NCI-H1930 (cell line): ENCODE measurements around the gene ZNF813.
"Not testable (repeated sequence)": the region's sequence is repeated elsewhere in the genome, so short reads cannot be mapped to it uniquely, and the experiment has no call there.

ENCODE experiments used
- DNase-seq, 2 experiments: peaks; one replicate each; lab custom pipeline; 2025; lab: John Stamatoyannopoulos, UW

ZNF813 gene

GRCh38 chr19:53467485-53468262 is at the start of gene ZNF813:
Gene ZNF813, plus strand, starts transcription at chr19:53467733. Its CDS starts 16,090 bp downstream, at chr19:53483823.
- peak; percentile 82 to 86 for DNase-seq

- DNase-seq = not testable (repeated sequence)
Observed at GRCh38 chr19:53420520-53421315, 46.8 kb upstream of the ZNF813 start.

GRCh38 chr19:53422551-53422950 is 45.0 kb upstream of the ZNF813 start:
- DNase-seq = no peak

- DNase-seq = not testable (repeated sequence)
Observed at GRCh38 chr19:53423074-53423473, 44.5 kb upstream of the ZNF813 start.

GRCh38 chr19:53423680-53424079 is 43.9 kb upstream of the ZNF813 start:
- not testable (repeated sequence) for DNase-seq

- peak; percentile 62 for DNase-seq
Observed at GRCh38 chr19:53424968-53425597, 42.5 kb upstream of the ZNF813 start.

- peak; percentile 91 to 93 for DNase-seq
Observed at GRCh38 chr19:53431399-53432087, 36.0 kb upstream of the ZNF813 start, which contains the start of gene ZNF761. Gene ZNF761, plus strand, starts transcription at chr19:53431984. Its CDS starts 15,285 bp downstream, at chr19:53447269.

- no peak for DNase-seq
Observed at GRCh38 chr19:53432088-53432661, 35.4 kb upstream of the ZNF813 start.

GRCh38 chr19:53443809-53444208 is 23.7 kb upstream of the ZNF813 start:
- not testable (repeated sequence) for DNase-seq

- not testable (repeated sequence) for DNase-seq
Observed at GRCh38 chr19:53447196-53447595, 20.3 kb upstream of the ZNF813 start.

GRCh38 chr19:53455828-53456227 is 11.7 kb upstream of the ZNF813 start:
- DNase-seq = no peak

- DNase-seq = not testable (repeated sequence)
Observed at GRCh38 chr19:53460131-53460721, 7.3 kb upstream of the ZNF813 start.

- DNase-seq = no peak
Observed at GRCh38 chr19:53461866-53462265, 5.7 kb upstream of the ZNF813 start.

- no peak for DNase-seq
Observed at GRCh38 chr19:53462861-53463260, 4.7 kb upstream of the ZNF813 start.

- no peak for DNase-seq
Observed at GRCh38 chr19:53463263-53463662, 4.3 kb upstream of the ZNF813 start.

- peak in 1 of 2 experiments; percentile 52 for DNase-seq
Observed at GRCh38 chr19:53466726-53467484, 628 bp upstream of the ZNF813 start.

GRCh38 chr19:53468628-53469027 is 1.1 kb downstream of the ZNF813 start:
- not testable (repeated sequence) for DNase-seq

- DNase-seq = no peak
Observed at GRCh38 chr19:53471916-53472315, 4.4 kb downstream of the ZNF813 start.

- not testable (repeated sequence) for DNase-seq
Observed at GRCh38 chr19:53474832-53475231, 7.3 kb downstream of the ZNF813 start.

- not testable (repeated sequence) for DNase-seq
Observed at GRCh38 chr19:53475470-53475869, 7.9 kb downstream of the ZNF813 start.
